DMS114 treated with DMSO at 0.1 percent for 48 hours (cell line): Measurements from ENCODE around the gene CEP192.
"Not testable (repeated sequence)": the region's sequence is repeated elsewhere in the genome, so short reads cannot be mapped to it uniquely, and the experiment has no call there.

Experiments
- DNase-seq: peaks from one replicate; lab custom pipeline; 2025; ENCODE audit not compliant: unreplicated experiment; lab: John Stamatoyannopoulos, UW

CEP192 gene

DNA sequence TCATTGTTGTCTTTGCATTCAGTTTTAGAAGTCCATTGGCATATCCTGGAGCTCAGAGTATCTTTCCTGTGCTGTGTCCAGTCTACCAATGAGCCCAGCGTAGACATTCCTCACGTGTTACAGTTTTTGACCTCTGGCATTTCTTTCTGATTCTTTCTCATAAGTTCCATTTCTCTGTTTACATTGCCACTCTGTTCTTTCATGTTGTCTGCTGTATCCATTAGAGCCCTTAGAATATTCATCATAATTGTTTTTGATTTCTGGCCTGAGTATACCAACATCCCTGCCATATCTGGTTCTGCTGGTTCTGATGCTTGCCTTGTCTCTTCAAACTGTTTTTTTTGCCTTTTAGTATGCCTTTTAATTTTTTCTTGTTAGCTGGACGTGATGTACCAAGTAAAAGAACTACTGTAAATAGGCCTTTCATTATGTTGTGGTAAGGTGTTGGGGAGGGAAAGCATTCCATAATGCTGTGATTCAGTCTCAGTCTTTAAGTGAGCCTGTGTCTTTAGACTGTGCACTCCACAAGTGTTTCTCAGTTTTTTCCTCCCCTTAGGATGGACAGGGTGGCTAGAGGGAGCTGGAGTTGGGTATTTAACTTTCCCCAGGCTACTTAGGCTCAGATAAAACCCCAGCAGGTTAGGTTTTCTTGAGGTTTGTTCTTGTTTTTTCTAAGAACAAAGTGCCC lies 35.6 kb downstream of the CEP192 start:
- no peak for DNase-seq

DNA sequence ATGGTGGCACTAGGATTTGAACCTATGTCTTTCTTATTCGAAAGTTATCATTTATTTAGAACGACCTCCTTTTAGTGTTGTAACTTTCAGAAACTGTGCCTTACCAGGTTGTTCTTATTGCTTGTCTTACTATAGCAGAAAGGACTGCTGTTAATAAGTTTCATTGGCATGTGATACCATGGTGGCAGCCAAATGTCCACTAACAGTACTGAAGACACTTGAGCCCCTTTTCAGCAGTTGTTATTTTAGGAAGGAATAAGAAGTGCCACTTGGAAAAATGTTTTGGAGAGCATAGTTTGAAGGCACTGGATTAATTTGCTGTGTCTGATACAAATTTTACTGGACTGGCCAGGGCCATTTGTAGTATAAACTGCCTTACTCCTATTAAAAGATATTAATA lies 37.7 kb downstream of the CEP192 start:
- no peak for DNase-seq

DNA sequence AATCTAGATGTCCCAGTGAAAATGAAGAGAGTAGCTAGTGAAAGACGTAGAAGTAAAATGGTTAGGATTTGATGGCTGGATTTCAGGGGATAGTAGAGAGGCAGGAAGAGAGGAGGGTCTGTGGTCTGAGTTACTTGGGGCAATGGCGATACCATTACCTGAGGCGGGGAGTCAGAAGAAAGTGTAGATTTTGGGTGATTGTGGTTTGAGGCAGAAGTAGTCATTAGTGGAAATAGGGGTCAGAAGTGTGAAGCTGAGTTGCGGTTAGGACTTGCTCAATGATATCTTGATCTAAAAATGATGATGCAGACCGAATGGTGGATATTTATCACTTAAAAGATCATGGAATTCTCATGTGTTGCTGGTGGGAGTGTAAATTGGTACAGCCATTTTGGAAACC lies 41.0 kb downstream of the CEP192 start:
- DNase-seq, result no peak

DNA sequence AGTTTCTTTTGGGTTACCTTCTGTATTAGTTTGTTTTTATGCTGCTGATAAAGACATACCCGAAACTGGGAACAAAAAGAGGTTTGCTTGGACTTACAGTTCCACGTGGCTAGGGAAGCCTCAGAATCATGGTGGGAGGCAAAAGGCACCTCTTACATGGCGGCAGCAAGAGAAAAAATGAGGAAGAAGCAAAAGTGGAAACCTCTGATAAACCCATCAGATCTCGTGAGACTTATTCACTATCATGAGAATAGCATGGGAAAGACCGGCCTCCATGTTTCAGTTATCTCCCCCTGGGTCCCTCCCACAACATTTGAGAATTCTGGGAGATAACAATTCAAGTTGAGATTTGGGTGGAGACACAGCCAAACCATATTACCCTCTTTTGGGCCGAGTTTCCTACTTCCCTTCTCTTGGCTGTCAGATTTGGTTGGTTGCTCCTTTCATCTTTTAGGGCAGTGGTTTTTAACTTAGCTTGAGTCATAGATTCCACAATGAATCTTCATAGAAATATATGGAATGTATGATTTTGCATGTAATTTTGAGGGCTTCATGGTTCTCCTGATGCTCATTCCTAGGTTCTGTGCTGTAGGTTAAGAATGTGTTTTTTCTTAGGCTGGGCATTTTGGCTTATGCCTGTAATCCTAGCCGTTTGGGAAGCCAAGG lies 44.2 kb downstream of the CEP192 start:
- DNase-seq, result no peak

DNA sequence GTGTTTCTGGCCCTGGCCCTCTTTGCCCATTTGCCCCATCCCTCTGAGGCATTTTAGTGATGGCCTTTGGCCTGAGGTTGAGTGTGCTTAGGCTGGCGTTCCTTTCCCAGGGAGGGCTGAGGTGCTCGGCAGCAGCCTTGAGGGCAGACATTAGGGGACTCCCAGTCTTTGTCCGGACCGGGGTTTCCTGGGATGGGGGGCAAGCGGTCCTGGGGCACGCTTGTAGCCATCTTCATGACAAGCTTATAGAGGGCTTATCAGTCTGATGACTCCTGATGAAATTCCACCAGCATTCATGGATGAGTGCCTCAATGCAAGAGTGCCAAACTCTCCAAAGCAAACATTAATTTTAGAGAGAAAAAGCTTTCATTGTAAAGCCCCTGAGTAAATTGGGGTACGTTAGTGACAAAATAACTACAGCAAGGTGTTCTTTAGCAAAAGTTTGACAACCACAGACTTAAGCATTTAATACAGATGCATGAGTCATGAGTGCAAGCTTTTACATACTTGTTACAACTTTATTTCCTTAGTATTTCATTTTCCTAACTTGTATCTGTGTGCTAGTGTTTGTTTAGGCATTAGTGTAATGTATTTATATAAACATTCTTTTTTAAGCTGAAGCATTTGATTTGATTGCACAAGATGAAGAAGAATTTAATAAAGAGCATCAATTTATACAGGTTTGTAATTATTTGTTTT lies 45.6 kb downstream of the CEP192 start:
- DNase-seq, result no peak

DNA sequence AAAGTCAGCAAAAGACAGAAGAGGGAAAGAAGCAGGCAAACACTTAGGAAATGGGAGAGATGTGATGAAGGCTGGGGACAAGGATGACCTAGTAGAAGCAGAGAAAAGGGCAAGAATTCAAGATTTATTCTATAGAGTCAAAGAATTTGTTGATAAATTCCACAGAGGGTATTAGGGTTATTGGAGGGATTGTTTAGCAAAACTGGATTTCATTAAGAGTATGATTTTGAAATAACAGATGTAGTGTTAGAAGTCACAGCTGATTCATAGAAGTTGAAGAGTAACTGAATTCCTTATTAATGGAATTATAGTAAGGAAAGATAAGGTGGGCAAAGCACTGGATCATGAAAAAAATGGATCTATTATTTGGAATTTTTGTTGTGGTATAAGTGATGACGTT lies 48.6 kb downstream of the CEP192 start:
- DNase-seq, result no peak

DNA sequence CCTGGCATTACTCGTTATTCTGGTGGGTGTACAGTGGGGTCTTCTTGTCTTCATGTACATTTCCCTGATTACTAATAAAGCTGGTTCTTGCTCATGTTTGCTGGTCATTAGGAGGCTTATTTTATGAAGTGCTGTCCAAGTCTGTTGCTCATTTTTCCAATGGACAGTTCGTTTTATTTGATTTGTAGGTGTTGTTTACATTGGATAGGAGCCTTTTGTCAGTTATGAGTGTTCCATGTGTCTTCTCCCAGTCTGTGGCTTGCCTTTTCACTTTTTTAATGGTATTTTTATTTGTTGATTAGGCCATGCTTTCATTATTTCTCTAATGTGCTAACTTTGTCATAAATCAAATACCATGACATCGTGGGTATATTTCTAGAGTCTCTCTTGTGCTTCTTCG lies 51.9 kb downstream of the CEP192 start:
- DNase-seq, result no peak

DNA sequence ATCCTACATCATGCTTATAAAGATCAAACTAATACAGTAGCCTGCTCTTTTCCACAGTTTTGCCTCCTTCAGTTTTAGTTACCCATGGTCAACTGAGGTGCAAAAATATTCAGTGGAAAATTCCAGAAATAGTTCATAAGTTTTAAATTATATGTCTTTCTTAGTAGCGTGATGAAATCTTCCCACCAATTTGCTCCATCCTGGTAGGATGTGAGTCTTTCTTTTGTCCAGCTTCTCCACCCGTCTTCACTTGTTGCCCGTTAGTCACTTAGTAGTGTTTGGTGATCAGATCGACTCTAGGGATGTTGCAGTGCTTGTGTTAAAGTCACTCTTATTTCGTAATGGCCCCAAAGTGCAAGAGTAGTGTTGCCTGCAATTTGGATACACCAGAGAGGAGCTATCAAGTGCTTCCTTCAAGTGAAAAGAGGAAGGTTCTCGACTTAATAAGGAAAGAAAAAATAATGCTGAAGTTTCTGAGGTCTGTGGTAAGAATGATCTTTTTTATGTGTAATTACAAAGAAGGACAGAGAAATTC lies 57.0 kb downstream of the CEP192 start:
- DNase-seq, result no peak

DNA sequence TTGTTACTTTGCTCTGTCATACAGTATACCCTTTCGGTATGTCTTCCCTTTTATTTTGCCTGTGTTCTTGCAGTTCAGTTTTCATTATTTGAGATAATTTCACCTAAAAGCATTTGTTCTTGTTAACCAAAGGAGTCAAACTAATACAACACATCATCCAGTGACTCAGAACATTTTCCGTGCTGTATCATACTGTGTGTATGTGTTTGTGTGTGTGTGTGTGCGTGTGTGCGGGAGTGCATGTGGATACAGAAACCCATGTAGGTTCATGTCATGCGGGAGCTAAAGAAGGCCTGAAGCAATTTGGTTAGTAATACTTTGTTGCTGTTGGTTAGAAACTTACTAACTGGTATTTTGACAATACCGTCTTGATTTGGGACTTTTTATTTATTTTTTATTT lies 60.0 kb downstream of the CEP192 start:
- no peak for DNase-seq

DNA sequence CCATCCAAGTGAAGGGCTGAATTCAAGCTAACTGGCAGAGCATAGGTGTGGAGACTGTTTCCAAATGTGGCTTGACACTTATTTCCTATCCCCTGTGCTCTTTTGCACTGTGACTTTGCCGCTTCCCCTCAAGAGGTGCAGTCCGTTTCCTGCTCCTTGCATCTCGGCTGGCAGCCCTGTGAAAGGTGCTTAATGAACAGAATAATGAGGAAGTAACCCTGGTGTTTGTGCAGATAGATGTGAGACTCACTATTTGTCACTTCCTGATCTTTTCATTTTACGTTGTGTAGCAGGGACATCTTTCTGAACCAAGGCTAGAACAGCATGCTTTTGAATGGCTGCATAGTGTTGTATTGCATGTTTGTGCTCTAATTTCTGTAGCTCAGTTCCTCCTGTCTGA lies 60.8 kb downstream of the CEP192 start:
- DNase-seq, result no peak

DNA sequence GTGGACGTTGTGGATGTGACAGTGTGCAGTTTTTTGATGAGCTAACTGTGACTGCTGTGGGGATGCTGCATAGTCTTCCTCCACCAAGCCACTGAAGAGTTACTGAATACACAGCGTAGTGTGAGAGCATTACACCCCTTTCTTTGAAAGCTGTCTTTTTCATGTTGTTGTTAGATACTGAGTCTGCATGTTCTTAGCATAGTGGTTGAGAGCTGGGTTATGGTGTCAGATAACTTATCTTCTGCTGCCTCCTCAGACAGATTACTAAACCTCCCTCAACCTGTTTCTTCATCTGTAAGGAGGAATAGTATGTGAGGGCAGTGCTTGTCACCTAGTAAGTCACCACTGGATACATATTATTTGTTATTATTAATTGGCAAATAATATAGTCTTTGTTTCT lies 63.2 kb downstream of the CEP192 start:
- DNase-seq, result no peak

DNA sequence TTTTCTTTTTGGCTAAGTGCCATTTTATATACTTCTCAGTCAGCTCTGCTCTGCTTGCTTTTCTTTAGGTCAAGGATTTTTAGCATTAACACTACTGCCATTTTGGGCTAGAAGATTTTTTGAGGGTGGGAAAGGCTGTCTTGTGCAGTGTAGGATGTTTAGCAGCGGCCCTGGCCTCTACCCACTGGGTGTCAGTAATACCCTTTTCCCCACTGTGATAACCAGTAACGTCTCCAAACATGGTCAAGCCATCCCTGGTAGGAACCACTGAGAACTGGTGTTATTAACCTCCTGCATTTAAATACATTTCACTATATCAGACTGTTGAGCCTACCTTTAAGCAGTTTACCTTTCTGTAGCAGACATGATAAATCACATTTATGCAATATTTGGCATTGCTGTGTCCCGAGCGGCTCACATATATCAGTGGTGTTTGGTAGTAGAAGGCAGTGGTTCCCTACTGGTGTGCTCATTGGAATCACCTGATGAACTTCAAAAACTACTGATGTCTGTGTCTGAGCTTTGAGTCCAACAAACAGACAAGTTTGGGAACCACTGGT lies 70.5 kb downstream of the CEP192 start:
- DNase-seq, result no peak

DNA sequence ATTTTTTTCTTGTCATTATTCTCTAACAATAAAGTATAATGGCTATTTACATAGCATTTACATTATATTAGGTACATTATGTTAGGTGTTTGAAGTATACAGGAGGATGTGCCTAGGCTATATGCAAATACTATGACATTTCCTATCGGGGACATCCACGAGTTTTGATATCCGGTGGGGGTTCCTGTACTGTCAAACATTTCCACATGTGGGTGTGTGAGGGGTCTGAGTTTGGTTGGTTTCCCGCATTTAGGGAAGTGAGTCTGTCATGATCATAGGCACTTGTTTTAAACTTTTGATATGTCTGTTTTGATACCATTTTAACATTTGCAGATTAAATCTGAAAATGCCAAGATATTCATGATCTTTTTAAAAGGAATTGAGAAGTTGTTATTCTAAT lies 76.0 kb downstream of the CEP192 start:
- no peak for DNase-seq

DNA sequence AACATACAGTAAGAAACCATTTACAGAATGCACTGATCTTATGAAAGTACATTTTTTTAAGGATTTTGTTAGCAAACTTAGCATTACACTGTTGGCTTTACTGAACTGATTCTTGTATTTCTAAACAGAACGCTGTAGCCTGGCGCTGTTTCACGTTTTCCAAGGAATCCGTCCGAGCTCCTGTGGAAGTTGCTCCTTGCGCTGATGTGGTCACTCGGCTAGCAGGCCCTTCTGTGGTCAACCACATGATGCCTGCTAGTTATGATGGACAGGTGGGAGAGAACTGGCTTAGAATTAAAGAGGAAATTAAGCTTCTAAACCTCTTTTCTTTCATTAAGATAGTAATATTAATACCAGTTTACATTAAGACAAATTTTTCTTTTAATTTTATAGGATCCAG lies 76.8 kb downstream of the CEP192 start:
- no peak for DNase-seq

DNA sequence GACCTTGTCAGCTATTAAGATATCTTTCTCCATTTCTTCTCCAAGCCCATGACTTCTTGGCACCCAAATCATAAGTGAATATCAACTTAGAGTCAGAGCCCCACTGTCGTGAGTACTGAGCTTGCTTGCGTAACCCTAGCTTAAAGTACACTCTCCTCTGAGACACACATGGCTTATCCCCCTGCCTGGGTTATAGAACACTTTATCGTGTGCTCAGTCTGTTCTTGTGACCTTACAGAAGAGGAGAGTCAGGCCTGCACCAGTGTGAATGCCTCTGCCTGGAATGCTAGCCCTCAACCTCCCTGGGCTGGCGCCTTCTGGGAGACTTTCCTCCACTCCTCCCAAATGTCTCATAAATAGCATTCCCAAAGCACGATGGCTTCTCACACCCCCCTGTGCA lies 79.3 kb downstream of the CEP192 start:
- no peak for DNase-seq

DNA sequence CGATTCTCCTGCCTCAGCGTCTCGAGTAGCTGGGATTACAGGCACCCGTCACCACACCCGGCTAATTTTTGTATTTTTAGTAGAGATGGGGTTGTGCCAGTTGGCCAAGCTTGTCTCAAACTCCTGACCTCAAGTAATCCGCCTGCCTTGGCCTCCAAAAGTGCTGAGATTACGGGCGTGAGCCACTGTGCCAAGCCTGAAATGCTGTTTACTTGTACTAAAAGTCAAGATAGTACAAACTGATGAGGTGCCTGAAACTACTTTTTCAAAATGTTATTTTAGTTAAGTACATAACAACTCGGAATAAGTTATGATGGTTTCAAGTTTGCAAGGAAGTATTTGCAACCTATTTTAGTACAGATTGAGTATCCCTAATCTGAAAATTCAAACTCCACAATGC lies 85.7 kb downstream of the CEP192 start:
- DNase-seq, result no peak

DNA sequence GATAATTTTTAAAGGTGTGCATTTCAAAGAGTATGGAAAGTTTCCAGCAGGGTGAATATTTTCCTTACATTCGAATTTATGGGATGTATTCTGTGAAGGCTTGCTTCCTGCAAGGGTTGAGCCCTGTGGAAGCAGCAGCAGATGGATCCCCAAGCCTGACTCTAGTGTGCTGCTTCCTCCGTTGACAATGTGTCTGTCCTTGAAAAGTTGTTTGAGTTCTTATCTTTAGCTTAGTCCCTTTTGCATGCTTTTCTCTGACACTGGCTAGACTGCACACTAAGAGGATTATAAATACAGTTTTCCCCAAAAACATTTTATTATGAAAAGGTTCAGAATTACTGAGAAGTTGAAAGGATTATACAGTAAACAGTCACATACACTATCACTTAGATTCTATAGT lies 86.3 kb downstream of the CEP192 start:
- no peak for DNase-seq

DNA sequence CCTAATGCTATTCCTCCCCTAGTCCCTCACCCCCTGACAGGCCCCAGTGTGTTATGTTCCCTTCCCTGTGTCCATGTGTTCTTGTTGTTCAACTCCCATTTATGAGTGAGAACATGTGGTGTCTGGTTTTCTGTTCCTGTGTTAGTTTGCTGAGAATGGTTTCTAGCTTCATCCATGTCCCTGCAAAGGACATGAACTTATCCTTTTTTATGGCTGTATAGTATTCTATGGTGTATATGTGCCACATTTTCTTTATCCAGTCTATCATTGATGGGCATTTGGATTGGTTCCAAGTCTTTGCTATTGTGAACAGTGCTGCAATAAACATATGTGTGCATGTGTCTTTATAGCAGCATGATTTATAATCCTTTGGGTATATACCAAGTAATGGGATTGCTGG lies 86.9 kb downstream of the CEP192 start:
- DNase-seq, result not testable (repeated sequence)

DNA sequence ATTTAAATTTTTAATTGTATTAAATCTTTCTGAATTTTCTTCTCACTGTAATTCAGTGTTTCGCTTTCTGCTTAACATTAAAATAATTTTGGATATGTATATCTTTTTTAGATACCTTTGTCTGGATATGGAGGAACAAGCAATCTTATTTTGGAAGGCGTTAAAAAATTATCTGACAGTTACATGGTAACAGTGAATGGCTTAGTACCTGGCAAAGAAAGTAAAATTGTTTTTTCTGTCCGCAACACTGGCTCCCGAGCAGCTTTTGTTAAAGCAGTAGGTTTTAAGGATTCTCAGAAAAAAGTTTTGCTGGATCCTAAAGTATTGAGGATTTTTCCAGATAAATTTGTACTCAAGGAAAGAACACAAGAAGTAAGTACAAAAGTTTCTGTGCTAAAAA lies 95.7 kb downstream of the CEP192 start:
- no peak for DNase-seq

DNA sequence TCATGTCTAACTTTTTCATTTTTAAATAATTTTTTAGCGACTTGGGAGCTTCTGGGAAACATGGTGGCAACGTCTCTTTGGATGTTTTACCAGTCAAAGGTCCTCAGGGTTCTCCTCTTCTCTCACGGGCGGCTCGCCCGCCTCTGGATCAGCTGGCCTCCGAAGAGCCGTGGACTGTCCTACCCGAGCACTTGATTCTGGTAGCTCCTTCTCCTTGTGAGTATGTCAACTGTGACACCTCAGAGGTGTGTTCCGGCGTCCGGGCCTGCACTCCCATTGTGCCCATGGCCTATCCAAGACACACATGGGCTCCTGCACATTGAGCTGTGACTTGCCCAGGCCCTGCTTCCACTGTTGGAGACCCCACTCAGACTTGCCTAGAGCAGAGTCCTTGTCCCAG lies 104.3 kb downstream of the CEP192 start:
- DNase-seq, result no peak

DNA sequence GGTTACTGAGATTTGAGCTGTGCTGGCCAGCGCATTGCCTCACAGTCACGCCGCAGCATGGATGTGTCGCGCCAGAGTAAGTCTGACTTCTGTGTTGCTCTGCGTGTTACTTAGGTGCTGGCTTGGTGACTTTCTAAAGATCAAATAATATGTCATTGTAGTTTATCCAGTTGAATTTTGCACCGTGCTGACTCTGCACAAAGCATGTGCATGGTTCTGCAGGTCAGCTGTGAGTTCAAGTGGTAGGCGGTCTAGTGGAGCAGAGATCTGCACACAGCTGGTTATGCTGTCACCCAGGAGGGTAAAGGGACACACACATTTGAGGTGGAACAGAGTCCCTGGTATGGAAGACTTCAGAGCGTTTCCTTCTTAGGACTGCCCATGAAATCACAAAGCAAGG lies 105.1 kb downstream of the CEP192 start:
- DNase-seq, result no peak

DNA sequence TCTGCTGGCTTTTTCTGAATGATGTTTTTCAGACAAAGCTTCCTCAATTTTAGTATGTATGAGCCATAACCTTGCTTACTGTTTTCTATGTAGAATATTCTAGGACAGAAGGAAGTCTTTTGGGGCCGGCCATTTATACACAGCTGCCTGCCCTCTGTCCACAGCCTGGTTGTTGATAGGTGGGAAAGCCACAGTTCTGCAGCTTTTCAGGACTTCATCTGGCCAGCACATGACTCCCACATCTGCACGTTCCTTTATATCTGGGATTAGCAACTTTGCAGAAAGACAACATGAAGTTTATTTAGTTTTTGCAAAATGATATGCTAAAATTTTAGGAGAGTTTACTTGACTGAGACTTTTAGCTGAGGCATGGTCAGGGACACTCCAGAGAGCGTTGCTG lies 105.6 kb downstream of the CEP192 start:
- no peak for DNase-seq
